ENCODE measurements around the gene SCN8A. TPM values are rescaled to one million over a fixed set of nuclear protein-coding genes. Genes with fewer than 3 reads are reported as not detected.

Gene SCN8A
- total and polyA plus RNA-seq, 8 donors = 0.26 to 3.3 (median 1.3) TPM

DNA sequence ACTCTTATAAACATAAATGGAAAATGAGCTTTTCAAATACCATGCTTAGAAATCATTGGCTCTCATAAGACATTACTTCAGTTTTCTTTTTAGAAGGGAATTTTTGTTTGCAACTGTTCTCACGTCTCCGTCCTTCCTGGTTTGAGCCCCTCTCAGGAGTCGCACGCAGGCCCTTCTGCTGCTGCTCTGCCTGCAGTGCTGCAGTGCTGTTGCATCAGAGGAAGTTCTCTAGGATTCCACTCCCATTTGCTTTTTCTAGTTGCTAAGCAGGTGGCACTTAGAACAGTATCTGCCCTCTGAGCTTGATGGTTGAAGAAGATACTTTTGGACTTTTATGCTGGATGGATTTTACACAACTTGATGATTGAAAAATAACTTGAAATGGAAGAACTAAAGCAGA, 70.8 kb downstream of the SCN8A start:
- H3K27ac ChIP-seq = no peak overlapping the region
- no peak for ATAC-seq
- no peak overlapping the region for H3K4me3 ChIP-seq
- no peaks in the 10 kb centered on the region for H3K36me3 ChIP-seq
- DNase-seq = no peak
- H3K27me3 ChIP-seq = no peaks in the 10 kb centered on the region
- intact Hi-C loops (cut with DNase I) = no loop called here
- no peaks in the 10 kb centered on the region for H3K9me3 ChIP-seq
- H3K4me1 ChIP-seq = no peaks in the 10 kb centered on the region
- TF ChIP-seq, protein P1, sequence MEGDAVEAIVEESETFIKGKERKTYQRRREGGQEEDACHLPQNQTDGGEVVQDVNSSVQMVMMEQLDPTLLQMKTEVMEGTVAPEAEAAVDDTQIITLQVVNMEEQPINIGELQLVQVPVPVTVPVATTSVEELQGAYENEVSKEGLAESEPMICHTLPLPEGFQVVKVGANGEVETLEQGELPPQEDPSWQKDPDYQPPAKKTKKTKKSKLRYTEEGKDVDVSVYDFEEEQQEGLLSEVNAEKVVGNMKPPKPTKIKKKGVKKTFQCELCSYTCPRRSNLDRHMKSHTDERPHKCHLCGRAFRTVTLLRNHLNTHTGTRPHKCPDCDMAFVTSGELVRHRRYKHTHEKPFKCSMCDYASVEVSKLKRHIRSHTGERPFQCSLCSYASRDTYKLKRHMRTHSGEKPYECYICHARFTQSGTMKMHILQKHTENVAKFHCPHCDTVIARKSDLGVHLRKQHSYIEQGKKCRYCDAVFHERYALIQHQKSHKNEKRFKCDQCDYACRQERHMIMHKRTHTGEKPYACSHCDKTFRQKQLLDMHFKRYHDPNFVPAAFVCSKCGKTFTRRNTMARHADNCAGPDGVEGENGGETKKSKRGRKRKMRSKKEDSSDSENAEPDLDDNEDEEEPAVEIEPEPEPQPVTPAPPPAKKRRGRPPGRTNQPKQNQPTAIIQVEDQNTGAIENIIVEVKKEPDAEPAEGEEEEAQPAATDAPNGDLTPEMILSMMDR (IDR thresholded peaks at IDR 0.05) = no peak

DNA sequence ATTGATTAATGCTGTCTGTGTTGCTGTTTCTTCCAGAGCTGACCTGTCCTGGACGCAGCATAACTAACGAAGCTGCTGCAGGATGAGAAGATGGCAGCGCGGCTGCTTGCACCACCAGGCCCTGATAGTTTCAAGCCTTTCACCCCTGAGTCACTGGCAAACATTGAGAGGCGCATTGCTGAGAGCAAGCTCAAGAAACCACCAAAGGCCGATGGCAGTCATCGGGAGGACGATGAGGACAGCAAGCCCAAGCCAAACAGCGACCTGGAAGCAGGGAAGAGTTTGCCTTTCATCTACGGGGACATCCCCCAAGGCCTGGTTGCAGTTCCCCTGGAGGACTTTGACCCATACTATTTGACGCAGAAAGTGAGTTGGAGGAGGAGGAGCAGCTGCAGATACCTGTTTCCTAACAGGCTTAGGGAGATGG, 71.7 kb downstream of the SCN8A start:
- H3K4me1 ChIP-seq = no peaks in the 10 kb centered on the region
- H3K9me3 ChIP-seq = no peaks in the 10 kb centered on the region
- no peak overlapping the region for H3K4me3 ChIP-seq
- intact Hi-C loops (cut with DNase I) = no loop called here
- H3K27ac ChIP-seq = no peak overlapping the region
- DNase-seq (no peak), ATAC-seq (no peak)
- no peaks in the 10 kb centered on the region for H3K27me3 ChIP-seq
- no peaks in the 10 kb centered on the region for H3K36me3 ChIP-seq
- TF ChIP-seq, protein P1 (IDR thresholded peaks at IDR 0.05) = no peak

DNA sequence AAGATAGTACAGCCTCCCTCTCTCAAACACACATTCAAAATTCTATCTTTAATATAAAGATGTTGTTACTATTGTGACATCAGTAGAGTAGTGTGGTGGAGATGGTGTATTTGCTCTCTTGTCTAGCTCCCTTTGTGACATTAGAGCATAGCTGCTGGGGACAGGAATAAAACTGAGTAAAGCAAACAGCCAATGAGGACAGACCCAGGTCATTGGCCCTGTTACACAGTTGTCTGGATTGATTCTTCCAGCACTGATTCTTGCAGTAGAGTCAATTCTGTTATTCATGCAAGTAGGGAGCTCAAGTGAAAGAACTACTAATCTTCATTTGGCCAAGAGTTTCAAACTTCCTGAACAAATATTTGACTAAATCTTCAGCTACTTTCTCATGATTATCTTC, 72.4 kb downstream of the SCN8A start:
- no peaks in the 10 kb centered on the region for H3K4me1 ChIP-seq
- ATAC-seq = no peak
- DNase-seq = no peak
- TF ChIP-seq, protein P1 (IDR thresholded peaks at IDR 0.05) = no peak
- no peaks in the 10 kb centered on the region for H3K9me3 ChIP-seq
- no peaks in the 10 kb centered on the region for H3K27me3 ChIP-seq
- H3K36me3 ChIP-seq = no peaks in the 10 kb centered on the region
- H3K27ac ChIP-seq = no peak overlapping the region
- no peak overlapping the region for H3K4me3 ChIP-seq
- intact Hi-C loops (cut with DNase I) = no loop called here

DNA sequence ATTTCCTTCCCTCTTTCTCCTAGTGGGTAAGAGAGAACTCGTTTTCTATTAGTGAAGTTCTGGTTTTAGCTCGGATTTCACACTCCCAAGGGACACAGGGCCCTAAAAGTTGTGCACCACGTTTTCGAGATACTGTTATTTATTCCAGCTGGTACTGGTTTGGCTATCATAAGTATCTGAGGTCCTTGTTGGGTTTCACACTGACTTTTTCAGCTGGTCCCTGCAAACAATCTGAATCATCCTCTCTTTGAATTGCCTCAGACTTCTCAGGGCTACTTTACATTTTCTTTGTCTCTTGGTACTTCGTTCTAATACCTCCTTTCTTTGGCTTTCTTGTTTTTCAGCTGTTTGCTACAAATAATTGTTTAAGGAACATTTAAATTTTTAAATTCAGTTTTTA, 75.7 kb downstream of the SCN8A start:
- TF ChIP-seq, protein P1 (IDR thresholded peaks at IDR 0.05) = no peak
- H3K9me3 ChIP-seq = no peaks in the 10 kb centered on the region
- ATAC-seq (no peak), DNase-seq (no peak)
- H3K4me1 ChIP-seq = no peaks in the 10 kb centered on the region
- H3K36me3 ChIP-seq = no peaks in the 10 kb centered on the region
- no peak overlapping the region for H3K27ac ChIP-seq
- no peaks in the 10 kb centered on the region for H3K27me3 ChIP-seq
- intact Hi-C loops (cut with DNase I) = no loop called here
- H3K4me3 ChIP-seq = no peak overlapping the region

DNA sequence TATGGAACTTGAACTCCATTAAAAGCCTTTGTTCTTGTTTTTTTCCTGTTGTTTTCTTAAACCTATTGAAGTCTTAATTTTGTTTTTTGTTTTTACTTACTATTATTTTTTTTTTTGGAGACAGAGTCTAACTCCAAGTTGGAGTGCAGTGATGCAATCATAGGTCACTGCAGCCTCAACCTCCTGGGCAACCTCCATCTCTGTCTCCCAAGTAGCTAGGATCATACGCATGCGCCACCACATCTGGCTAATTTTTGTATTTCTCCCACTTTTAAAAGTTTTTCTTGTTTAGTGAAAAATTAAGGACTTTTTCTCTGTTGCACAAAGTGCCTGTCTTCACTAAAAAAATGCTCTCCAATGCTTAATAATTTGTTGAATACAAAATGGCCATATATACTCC, 76.2 kb downstream of the SCN8A start:
- Histone ChIP-seq H3K27me3 (no peaks in the 10 kb centered on the region), H3K4me1 (no peaks in the 10 kb centered on the region), H3K27ac (no peak overlapping the region), H3K9me3 (no peaks in the 10 kb centered on the region), H3K36me3 (no peaks in the 10 kb centered on the region), H3K4me3 (no peak overlapping the region)
- intact Hi-C loops (cut with DNase I) = no loop called here
- ATAC-seq (no peak), DNase-seq (no peak)
- TF ChIP-seq, protein P1 (IDR thresholded peaks at IDR 0.05) = no peak
